ENCODE data around the gene VPS37B.

The VPS37B gene

DNA sequence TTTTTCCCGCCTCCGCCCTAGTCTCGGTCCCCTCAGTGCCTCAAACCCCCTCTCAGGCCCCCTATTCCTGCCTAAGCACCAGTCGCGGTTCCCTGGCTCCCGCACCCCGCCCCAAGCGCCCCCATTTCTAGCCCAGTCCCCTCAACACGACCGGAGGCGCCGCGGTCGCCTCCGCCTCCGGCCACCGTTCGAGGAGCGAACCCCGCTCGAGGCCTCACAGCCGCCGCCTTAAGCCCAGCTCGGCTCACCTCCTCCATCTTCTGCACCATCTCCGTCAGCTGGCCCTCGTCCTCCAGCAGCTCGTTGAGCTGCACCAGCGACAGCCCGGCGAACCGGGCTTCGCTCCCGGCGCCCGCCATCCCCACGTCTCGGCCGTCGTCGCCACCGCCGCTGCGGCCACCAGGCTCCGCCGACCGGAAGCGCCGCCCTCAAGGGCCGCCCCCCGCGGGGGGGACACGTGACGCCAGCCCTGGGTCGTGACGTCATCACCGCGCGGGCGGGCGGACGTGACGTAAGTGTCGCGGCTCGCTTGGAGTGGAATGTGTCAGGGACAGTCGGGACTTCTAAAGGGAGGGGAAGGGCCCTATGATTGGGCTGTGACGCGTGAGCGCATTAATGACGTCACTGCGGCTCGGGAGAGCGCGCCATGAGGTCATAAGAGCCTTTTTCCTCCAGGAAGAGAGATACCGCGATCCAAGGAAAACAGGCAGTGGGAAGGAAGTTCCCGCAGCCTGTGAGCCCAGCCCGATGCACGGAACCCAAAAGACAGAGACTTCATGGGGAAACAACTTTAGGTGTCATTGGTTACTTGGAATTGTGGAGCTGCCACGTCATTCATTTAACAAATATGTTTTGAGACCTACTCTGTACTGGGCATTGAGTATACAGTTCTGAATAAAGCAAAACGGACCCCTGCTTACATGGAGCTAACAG lies at the start of gene VPS37B:
Gene VPS37B (minus strand): TSS at position 421 of the 933 bp plus-strand sequence. CDS start 62 bp downstream, at position 359.
- in situ Hi-C loops (cut with HindIII; ENCODE audit: low sequenced_read_pairs), result no loop called here

DNA sequence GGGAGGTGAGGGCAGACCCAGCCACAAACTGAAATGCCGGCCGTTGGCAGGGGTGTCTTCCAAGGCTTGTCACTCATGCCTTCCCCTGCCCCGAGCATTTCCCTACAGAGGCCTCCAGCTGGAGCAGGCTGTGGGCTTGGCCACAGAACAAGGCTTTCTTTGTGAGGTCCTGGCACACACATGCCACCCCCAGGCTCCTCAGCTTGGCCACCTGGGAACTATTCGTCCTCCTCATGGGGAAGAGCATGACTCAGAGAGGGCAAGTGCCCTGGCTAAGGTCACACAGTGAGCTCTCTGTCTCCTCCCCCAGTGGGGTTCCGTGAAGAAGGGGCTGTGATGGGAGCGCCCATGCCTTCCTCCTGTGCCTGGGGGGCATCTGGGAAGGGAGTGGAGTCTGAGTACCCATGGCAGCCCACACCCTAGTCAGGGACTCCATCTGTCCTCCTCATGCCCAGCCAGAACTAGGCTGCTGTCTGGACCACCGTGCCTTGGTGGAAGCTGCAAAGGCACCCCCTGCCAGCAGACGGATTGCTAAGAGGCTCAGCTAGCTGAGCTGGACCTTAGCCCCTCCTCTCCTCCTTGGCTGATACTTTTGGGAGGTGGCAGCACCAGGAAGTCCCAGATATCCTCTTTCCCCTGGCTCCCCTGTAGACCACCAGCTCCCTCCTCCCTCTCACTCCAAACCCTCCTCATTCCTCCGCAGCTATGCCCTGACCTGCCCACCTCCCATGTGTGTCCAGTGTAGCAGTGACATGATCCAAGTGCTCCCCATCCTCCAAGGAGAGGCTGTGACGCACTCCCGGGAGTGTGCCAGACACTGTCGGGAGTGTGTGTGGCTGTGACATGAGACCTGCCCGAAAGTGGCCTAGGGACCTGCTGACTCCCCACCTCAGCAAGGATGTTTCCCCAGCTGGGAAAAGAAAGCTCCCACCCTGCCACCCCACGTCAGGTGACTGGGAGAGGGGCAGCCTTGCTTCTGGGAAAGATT lies 49.0 kb upstream of the VPS37B start:
- in situ Hi-C loops (cut with HindIII; ENCODE audit: low sequenced_read_pairs), result loop anchor here (5.0 to 25.0 kb wide), 3 partner anchors 63 to 158 kb away; no protein-coding TSS in a partner anchor

GRCh38 chr12:122943196-122943595 lies 47.3 kb upstream of the VPS37B start:
- in situ Hi-C loops (cut with HindIII; ENCODE audit: low sequenced_read_pairs), result loop anchor here (25.0 kb wide), 1 partner anchor 156 kb away; no protein-coding TSS in a partner anchor

DNA sequence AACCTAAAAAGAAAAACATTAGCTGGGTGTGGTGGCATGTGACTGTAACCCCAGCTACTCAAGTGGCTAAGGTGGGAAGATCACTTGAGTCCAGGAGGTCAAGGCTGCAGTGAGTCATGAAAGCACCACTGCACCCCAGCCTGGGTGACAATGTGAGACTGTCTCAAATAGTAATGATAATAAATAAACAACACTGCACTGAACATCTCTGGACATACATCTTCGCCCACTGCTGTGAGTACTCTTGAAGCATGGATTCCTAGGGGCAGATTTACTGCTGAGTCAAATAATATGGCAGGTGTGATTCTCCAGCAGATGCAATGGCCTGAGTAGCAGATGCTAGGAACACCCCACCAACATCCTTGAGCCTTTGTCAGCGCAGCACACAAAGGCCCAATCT lies 46.7 kb upstream of the VPS37B start:
- in situ Hi-C loops (cut with HindIII; ENCODE audit: low sequenced_read_pairs), result loop anchor here (25.0 kb wide), 1 partner anchor 155 kb away; no protein-coding TSS in a partner anchor

- in situ Hi-C loops (cut with HindIII; ENCODE audit: low sequenced_read_pairs), result loop anchor here (25.0 kb wide), 1 partner anchor 154 kb away; no protein-coding TSS in a partner anchor
These were observed 45.4 kb upstream of the VPS37B start for GRCh38 chr12:122941351-122941750.

- in situ Hi-C loops (cut with HindIII; ENCODE audit: low sequenced_read_pairs), result loop anchor here (25.0 kb wide), 1 partner anchor 152 kb away; no protein-coding TSS in a partner anchor
These were observed 43.2 kb upstream of the VPS37B start for GRCh38 chr12:122939125-122939524.

DNA sequence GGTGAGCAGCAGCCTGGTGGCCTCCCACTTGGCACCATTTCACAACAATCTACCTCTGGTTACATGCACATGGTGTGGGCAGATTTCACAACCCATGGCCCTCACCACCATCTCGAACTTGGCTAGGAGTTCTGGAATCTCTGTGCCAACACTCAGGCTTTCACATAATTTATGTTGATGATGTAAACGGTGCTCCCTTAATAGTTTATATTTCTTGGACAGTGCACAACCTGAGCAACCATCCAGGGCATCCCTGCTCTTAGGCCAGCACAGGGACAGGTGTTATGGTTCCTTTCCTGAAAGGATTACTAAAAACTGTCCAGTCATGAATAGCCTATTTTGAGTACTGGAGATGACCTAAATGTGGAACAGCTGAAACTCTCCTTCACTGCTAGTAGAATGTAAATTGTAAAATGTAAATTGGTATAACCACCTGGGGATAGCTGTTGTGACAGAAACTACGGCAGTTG lies 41.7 kb upstream of the VPS37B start:
- in situ Hi-C loops (cut with HindIII; ENCODE audit: low sequenced_read_pairs), result loop anchor here (25.0 kb wide), 1 partner anchor 150 kb away; no protein-coding TSS in a partner anchor

- in situ Hi-C loops (cut with HindIII; ENCODE audit: low sequenced_read_pairs), result loop anchor here (25.0 kb wide), 1 partner anchor 148 kb away; no protein-coding TSS in a partner anchor
These were observed 39.4 kb upstream of the VPS37B start for GRCh38 chr12:122935318-122935717.

DNA sequence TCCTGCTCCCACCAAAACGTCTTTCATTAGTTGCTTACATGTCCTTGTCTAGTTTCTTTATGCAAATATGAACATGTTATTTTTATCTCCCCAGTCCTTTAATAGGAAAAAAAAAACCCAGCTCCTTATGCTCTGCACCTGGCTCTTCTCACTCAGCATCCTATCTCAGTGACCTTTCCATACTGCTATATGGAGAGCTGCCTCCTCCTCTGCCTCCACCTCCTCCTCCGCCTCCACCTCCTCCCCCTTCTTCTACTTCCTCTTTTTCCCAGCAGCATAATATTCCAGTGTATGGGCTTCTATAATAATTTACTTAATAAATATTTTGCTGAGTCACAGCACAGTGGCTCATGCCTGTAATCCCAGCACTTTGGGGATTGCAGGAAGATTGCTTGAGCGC lies 38.8 kb upstream of the VPS37B start:
- in situ Hi-C loops (cut with HindIII; ENCODE audit: low sequenced_read_pairs), result loop anchor here (25.0 kb wide), 1 partner anchor 147 kb away; no protein-coding TSS in a partner anchor

- in situ Hi-C loops (cut with HindIII; ENCODE audit: low sequenced_read_pairs), result loop anchor here (25.0 kb wide), 1 partner anchor 145 kb away; no protein-coding TSS in a partner anchor
These were observed 36.3 kb upstream of the VPS37B start for GRCh38 chr12:122932207-122932606.

DNA sequence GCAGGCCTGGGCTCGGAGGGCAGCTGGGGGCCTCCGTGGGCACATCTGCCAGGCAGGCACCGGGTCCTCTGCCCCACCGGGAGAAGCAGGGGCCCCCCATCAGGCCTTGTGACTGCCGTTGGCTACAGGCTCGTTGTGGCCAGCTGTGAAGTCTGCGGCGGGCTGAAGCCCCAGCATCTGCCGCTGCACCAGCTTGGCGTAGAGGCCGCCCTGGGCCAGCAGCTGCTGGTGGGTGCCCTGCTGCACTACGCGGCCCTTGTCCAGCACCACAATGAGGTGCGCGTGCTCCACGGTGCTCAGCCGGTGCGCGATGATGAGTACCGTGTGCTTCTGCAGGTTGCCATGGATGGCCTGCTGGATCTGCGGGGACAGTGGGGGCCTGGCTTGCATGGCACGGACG lies 33.9 kb upstream of the VPS37B start:
- in situ Hi-C loops (cut with HindIII; ENCODE audit: low sequenced_read_pairs), result loop anchor here (25.0 kb wide), 1 partner anchor 143 kb away; no protein-coding TSS in a partner anchor

DNA sequence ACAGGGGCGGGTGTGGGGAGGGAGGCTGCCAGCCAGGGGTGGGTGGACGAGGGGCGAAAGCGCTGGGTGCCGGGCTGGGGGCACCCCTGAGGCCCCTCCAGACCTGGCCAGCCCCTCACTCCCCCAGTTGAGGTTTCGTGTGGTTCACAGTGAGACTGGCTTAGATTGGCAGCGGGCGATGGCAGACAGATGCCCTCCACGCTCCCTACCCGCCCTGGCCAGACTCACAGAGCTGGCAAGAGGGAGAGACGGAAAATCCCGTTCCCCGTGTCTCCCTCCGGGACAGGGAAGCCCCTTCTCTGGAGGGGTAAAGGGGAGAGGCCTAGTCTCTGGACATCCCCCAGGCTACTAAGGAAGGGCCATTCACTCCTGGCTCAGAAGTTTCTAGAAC lies 33.2 kb upstream of the VPS37B start:
- in situ Hi-C loops (cut with HindIII; ENCODE audit: low sequenced_read_pairs), result loop anchor here (25.0 kb wide), 1 partner anchor 142 kb away; no protein-coding TSS in a partner anchor

- in situ Hi-C loops (cut with HindIII; ENCODE audit: low sequenced_read_pairs), result loop anchor here (25.0 kb wide), 1 partner anchor 141 kb away; no protein-coding TSS in a partner anchor
These were observed 32.7 kb upstream of the VPS37B start for GRCh38 chr12:122928404-122929147.

GRCh38 chr12:122927756-122928403 lies 32.0 kb upstream of the VPS37B start:
- in situ Hi-C loops (cut with HindIII; ENCODE audit: low sequenced_read_pairs), result loop anchor here (25.0 kb wide), 1 partner anchor 141 kb away; no protein-coding TSS in a partner anchor

GRCh38 chr12:122921917-122922316 lies 26.0 kb upstream of the VPS37B start:
- in situ Hi-C loops (cut with HindIII; ENCODE audit: low sequenced_read_pairs), result no loop called here

- in situ Hi-C loops (cut with HindIII; ENCODE audit: low sequenced_read_pairs), result no loop called here
These were observed 24.8 kb upstream of the VPS37B start for GRCh38 chr12:122920687-122921086.

DNA sequence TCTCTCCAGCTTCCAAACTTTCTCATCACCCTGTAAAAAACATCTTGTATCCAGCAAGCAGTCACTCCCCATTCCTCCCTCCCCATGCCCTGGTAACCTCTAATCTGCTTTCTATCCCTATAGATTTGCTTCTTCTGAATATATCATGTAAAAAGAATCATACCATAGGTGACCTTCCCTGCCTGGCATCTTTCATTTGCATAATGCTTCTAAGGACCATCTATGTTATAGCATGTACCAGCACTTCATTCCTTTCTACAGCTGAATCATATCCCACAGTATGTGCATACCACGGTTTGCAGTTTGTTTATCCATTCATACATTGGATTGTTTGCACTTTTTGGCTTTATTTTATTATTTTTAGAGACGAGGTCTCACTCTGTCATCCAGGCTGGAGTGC lies 22.9 kb upstream of the VPS37B start:
- in situ Hi-C loops (cut with HindIII; ENCODE audit: low sequenced_read_pairs), result no loop called here

DNA sequence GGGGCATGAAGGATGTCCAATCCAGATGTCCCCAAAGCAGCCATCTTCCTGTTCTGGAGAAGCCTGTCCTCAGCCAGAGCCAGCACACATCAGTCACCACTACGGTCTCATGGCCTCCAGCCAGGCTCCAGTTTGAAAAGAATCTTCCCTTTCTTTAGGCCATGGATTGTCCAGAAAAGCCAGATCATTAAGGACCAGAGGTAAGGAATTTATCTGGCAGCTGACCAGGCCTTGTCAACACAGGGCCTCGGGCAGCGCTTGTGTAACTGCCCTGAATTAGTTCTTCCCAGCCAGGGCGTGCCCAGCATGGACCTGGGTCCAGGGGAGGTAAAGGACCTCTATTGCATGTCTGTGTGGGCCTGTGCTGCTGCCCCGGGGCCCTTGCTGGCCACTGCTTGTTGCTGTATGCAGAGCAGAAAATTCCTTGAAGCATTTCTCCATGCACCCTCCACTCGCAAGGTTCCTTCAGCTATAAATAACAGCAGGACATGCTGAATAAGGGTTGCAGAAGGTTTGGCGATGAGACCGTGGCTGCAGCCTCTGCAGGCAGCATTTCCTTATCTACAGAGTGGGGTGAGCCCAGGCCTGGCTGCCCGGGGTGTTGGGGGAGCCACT lies 21.7 kb upstream of the VPS37B start:
- in situ Hi-C loops (cut with HindIII; ENCODE audit: low sequenced_read_pairs), result no loop called here
